HFFc6 (cell line): Measurements from ENCODE around the gene THSD7B. TPM values are rescaled to one million over a fixed set of nuclear protein-coding genes. Genes with fewer than 3 reads are reported as not detected.

Experiments
- DNase-seq: peaks from one replicate; pipeline ENCODE4 v3.0.0-alpha.2; 2018
- H3K27ac Mint-ChIP-seq: 2 replicates; pipeline ENCODE4 v1.8.0; 2020; ENCODE audit warnings: mild to moderate bottlenecking, mixed read lengths
- H3K27me3 Mint-ChIP-seq: 2 replicates; pipeline ENCODE4 v1.8.0; 2021; ENCODE audit warnings: mild to moderate bottlenecking, moderate library complexity, mixed read lengths; ENCODE audit not compliant: insufficient read depth
- H3K36me3 Mint-ChIP-seq: 2 replicates; pipeline ENCODE4 v1.8.0; 2021; ENCODE audit warnings: low read depth, mixed read lengths
- H3K4me1 Mint-ChIP-seq: 2 replicates; pipeline ENCODE4 v1.8.0; 2020; ENCODE audit warnings: low read depth, mixed read lengths
- H3K4me3 Mint-ChIP-seq: 2 replicates; pipeline ENCODE4 v1.8.0; 2020; ENCODE audit warnings: mild to moderate bottlenecking, moderate library complexity, mixed read lengths
- H3K9me3 Mint-ChIP-seq: 2 replicates; pipeline ENCODE4 v1.8.0; 2020; ENCODE audit warnings: mild to moderate bottlenecking, mixed read lengths
- CTCF ChIP-seq: fragments of 200-600 bp; sonication (generic); IDR thresholded peaks from 2 replicates; pipeline ENCODE4 v1.5.0; 2021; ENCODE audit warnings: antibody characterized with exemption, mild to moderate bottlenecking
- total RNA-seq, 6 experiments: library from RNA; stranded (reverse); fragmentation: NEBNext Ultra II Directional; extraction: Animal tissue kit (Norgen Biotek cat#: 25700); gene quantifications; 2 replicates in 1 of 6; 3 replicates in 5 of 6; pipeline ENCODE4 v1.2.3, GENCODE V29; 2021

Gene THSD7B
- total RNA-seq, 6 experiments from 2014 or later: 0.10 to 0.25 (median 0.22) TPM; not detected in 2

GRCh38 chr2:137706786-137707613, 941.7 kb downstream of the THSD7B start:
- DNase-seq: no peak
- Mint-ChIP-seq H3K9me3 (peaks cover 25% of the 10 kb centered on the region), H3K36me3 (no peaks in the 10 kb centered on the region), H3K4me1 (no peaks in the 10 kb centered on the region), H3K27ac (no peak overlapping the region), H3K4me3 (no peak overlapping the region), H3K27me3 (no peaks in the 10 kb centered on the region; the same call in none of the 2 replicates)
- TF ChIP-seq CTCF: no peak

DNA sequence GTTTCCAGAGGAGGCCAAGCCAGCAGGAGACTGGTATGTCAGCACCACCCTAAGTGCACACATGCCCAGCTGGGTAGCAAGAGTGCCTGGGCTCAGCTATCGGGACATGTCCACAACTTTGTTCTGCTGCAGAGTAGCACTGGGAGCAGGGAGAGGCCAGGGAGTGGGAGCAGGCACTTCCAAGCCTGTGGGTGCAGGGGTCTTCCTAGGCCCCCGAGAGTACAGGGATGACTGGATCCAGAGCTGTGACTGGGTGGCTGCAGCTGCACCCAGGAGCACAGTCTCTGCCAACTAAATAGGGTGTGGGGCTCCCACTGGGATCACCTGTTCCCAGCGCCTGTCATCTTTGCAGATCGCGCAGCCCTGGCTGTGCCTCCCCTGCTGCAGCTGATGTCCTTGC, 943.0 kb downstream of the THSD7B start:
- Mint-ChIP-seq H3K4me3 (no peak overlapping the region), H3K36me3 (no peaks in the 10 kb centered on the region), H3K27ac (no peak overlapping the region), H3K4me1 (no peaks in the 10 kb centered on the region), H3K27me3 (no peaks in the 10 kb centered on the region; the same call in none of the 2 replicates), H3K9me3 (peaks cover 33% of the 10 kb centered on the region)
- no peak for TF ChIP-seq CTCF
- DNase-seq: no peak

DNA sequence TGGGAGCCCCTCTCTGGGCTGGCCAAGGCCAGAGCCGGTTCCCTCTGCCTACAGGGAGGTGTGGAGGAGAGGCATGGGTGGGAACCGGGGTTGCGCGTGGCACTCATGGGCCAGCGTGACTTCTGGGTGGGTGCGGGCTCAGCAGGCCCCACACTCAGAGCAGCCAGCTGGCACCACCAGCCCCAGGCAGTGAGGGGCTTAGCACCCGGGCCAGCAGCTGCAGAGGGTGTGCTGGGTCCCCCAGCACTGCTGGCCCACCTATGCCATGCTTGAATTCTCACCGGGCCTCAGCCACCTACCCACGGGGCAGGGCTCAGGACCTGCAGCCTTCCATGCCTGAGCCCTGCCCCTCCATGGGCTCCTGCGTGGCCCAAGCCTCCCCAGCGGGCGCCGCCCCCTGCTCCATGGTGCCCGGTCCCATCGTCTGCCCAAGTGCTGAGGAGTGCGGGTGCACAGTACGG, 950.4 kb downstream of the THSD7B start:
- DNase-seq: no peak
- Mint-ChIP-seq H3K27ac (no peak overlapping the region), H3K4me1 (no peaks in the 10 kb centered on the region), H3K27me3 (no peaks in the 10 kb centered on the region), H3K9me3 (peaks cover 45% of the 10 kb centered on the region), H3K36me3 (no peaks in the 10 kb centered on the region), H3K4me3 (no peak overlapping the region)
- TF ChIP-seq CTCF: no peak

GRCh38 chr2:137718786-137719185, 953.4 kb downstream of the THSD7B start:
- Mint-ChIP-seq H3K4me1 (no peaks in the 10 kb centered on the region), H3K4me3 (no peak overlapping the region), H3K27ac (no peak overlapping the region), H3K9me3 (peaks cover 38% of the 10 kb centered on the region), H3K27me3 (no peaks in the 10 kb centered on the region), H3K36me3 (no peaks in the 10 kb centered on the region)
- TF ChIP-seq CTCF: no peak
- DNase-seq: no peak

- no peaks in the 10 kb centered on the region for H3K27me3 Mint-ChIP-seq
- H3K4me3 Mint-ChIP-seq: no peak overlapping the region
- TF ChIP-seq CTCF: no peak
- DNase-seq: no peak
- no peaks in the 10 kb centered on the region for H3K36me3 Mint-ChIP-seq
- no peaks in the 10 kb centered on the region for H3K4me1 Mint-ChIP-seq
- no peak overlapping the region for H3K27ac Mint-ChIP-seq
- peaks cover 35% of the 10 kb centered on the region for H3K9me3 Mint-ChIP-seq
Measured at GRCh38 chr2:137721733-137722132, 956.4 kb downstream of the THSD7B start.
